HEK293T (cell line): ENCODE results near the gene MEX3C.

Experiments used
- CTCF ChIA-PET: fragments of 350-600 bp; formaldehyde crosslinking; extraction: SDS; loops from one replicate; lab custom pipeline; 2021; ENCODE audit warnings: antibody characterized with exemption, inconsistent platforms; lab: Yijun Ruan, JAX
- POLR2A ChIA-PET: fragments of 350-600 bp; formaldehyde crosslinking; extraction: SDS; loops from one replicate; lab custom pipeline; 2020; ENCODE audit warnings: antibody characterized with exemption, inconsistent platforms; lab: Yijun Ruan, JAX
- DNase-seq: peaks from one replicate; pipeline ENCODE4 v3.0.0; 2012; ENCODE audit warnings: mixed read lengths; ENCODE audit errors: extremely low spot score
- ARNT ChIP-seq: fragments of 450-650 bp; IDR thresholded peaks from 2 replicates; pipeline ENCODE4 v1.6.1; 2017; ENCODE audit warnings: mild to moderate bottlenecking
- BHLHE40 ChIP-seq: fragments of 450-650 bp; IDR thresholded peaks from 2 replicates; pipeline ENCODE4 v1.6.1; 2016; ENCODE audit warnings: mild to moderate bottlenecking, moderate library complexity, borderline replicate concordance
- CTBP1 ChIP-seq: fragments of 450-650 bp; IDR thresholded peaks from 2 replicates; pipeline ENCODE4 v1.6.1; 2016; ENCODE audit warnings: borderline replicate concordance
- ELF4 ChIP-seq: fragments of 450-650 bp; IDR thresholded peaks from 2 replicates; pipeline ENCODE4 v1.6.1; 2017; ENCODE audit warnings: antibody characterized with exemption
- FOXA1 ChIP-seq: fragments of 450-650 bp; IDR thresholded peaks from 2 replicates; pipeline ENCODE4 v1.6.1; 2016; ENCODE audit warnings: mild to moderate bottlenecking
- FOXK2 ChIP-seq: fragments of 450-650 bp; IDR thresholded peaks from 2 replicates; pipeline ENCODE4 v1.6.1; 2016; ENCODE audit warnings: mild to moderate bottlenecking
- FOXM1 ChIP-seq: fragments of 450-650 bp; IDR thresholded peaks from 2 replicates; pipeline ENCODE4 v1.6.1; 2017; ENCODE audit warnings: mild to moderate bottlenecking, borderline replicate concordance
- HDGF ChIP-seq: fragments of 450-650 bp; IDR thresholded peaks from 2 replicates; pipeline ENCODE4 v1.6.1; 2017; ENCODE audit warnings: antibody characterized with exemption, borderline replicate concordance
- L3MBTL2 ChIP-seq: fragments of 450-650 bp; conservative IDR thresholded peaks from 2 replicates; pipeline ENCODE4 v1.6.1; 2016; ENCODE audit warnings: mild to moderate bottlenecking
- LEF1 ChIP-seq: fragments of 450-650 bp; IDR thresholded peaks from 2 replicates; pipeline ENCODE4 v1.6.1; 2017; ENCODE audit warnings: mild to moderate bottlenecking, borderline replicate concordance
- NFRKB ChIP-seq: fragments of 450-650 bp; IDR thresholded peaks from 2 replicates; pipeline ENCODE4 v1.6.1; 2016; ENCODE audit warnings: mild to moderate bottlenecking, moderate library complexity
- SP1 ChIP-seq: fragments of 450-650 bp; IDR thresholded peaks from 2 replicates; pipeline ENCODE4 v1.6.1; 2017
- SUZ12 ChIP-seq: fragments of 450-650 bp; IDR thresholded peaks from 2 replicates; pipeline ENCODE4 v1.6.1; 2016; ENCODE audit warnings: mild to moderate bottlenecking
- TARDBP ChIP-seq: fragments of 450-650 bp; IDR thresholded peaks from 2 replicates; pipeline ENCODE4 v1.6.1; 2016
- ZNF384 ChIP-seq: fragments of 450-650 bp; IDR thresholded peaks from 2 replicates; pipeline ENCODE4 v1.6.1; 2016
- TF ChIP-seq, protein P1 (sequence below): fragments of 450-650 bp; IDR thresholded peaks from 2 replicates; pipeline ENCODE4 v1.6.1; 2016

Gene MEX3C

DNA sequence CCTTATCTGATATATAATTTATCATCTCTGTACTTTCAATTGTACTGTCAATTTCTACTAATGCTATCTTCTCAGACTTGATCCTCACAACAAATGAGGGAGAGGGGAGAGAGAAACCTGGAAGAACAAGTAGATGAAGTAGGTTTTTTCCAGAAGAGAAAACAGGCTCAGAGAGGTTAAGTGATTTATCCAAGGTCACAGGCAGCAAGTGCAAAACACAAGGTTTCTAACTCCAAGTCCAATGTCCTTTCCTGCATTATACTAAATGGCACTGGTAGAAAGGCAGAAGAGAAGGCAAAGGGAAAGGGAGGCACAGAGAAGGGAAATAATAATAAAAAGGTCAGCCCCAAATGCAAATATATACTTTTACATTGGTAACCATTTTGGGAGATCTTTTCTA is 7.5 kb downstream of the MEX3C start:
- ChIA-PET POLR2A (no interaction called here), CTCF (no interaction called here)
- TF ChIP-seq L3MBTL2 = no peak
- no peak for TF ChIP-seq CTBP1
- TF ChIP-seq FOXA1 = no peak
- no peak for TF ChIP-seq LEF1
- TF ChIP-seq TARDBP = no peak
- no peak for TF ChIP-seq HDGF
- no peak for TF ChIP-seq ZNF384
- DNase-seq = no peak

DNA sequence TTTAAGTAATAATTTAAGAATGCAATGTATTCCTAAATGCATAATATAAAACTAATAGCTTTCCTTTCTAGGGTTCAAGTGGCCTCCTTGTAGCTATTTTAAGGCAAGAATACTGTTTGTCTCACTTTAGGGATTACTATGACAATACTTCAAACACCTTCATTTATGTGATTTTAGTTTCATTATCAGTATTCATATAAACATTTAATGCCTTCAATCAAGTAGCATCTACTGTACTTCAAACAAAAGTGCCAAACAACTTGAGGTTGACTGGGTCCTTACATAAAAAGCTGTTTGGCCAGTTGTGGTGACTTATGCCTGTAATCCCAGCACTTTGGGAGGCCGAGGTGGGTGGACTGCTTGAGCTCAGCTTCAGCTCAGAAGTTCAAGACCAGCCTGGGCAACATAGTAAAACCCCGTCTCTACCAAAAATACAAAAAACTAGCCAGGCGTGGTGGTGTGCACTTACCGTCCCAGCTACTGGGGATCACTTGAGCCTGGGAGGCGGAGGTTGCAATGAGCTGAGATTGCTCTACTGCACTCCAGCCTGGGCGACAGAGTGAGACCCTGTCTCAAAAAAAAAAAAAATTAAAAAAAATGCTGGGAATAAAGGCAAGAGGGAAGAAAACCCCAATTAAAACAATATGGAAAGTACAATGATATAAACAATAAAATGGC is 9.3 kb downstream of the MEX3C start:
- no peak for TF ChIP-seq L3MBTL2
- no peak for TF ChIP-seq ZNF384
- TF ChIP-seq TARDBP = no peak
- TF ChIP-seq BHLHE40 = no peak
- TF ChIP-seq, protein P1, sequence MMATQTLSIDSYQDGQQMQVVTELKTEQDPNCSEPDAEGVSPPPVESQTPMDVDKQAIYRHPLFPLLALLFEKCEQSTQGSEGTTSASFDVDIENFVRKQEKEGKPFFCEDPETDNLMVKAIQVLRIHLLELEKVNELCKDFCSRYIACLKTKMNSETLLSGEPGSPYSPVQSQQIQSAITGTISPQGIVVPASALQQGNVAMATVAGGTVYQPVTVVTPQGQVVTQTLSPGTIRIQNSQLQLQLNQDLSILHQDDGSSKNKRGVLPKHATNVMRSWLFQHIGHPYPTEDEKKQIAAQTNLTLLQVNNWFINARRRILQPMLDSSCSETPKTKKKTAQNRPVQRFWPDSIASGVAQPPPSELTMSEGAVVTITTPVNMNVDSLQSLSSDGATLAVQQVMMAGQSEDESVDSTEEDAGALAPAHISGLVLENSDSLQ = no peak
- TF ChIP-seq SUZ12 = no peak
- no peak for TF ChIP-seq FOXA1
- CTCF ChIA-PET = no interaction called here
- no peak for DNase-seq
- POLR2A ChIA-PET = no interaction called here

DNA sequence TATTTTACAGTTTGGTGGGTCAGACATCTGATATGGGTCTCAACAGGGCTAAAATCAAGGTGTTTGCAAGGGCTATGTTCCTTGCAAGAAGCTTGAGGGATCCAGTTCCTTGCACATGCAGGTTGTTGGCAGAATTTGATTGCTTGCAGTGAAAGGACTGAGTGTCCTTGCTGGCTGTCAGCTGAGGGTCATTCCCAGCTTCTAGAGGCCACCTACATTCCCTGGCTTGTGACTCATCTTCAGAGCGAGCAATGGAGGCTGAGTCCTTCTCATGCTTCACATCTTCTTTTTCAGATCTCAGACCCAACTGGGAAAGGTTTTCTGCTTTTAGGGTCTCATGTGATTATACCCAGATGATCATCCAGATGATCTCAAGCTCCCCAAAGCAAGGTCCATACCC is 12.4 kb downstream of the MEX3C start:
- ChIA-PET CTCF (no interaction called here), POLR2A (no interaction called here)
- no peak for TF ChIP-seq SP1
- no peak for TF ChIP-seq NFRKB
- TF ChIP-seq FOXK2 = no peak
- TF ChIP-seq SUZ12 = no peak
- TF ChIP-seq ARNT = no peak
- no peak for TF ChIP-seq ELF4
- no peak for TF ChIP-seq FOXM1
- no peak for DNase-seq

DNA sequence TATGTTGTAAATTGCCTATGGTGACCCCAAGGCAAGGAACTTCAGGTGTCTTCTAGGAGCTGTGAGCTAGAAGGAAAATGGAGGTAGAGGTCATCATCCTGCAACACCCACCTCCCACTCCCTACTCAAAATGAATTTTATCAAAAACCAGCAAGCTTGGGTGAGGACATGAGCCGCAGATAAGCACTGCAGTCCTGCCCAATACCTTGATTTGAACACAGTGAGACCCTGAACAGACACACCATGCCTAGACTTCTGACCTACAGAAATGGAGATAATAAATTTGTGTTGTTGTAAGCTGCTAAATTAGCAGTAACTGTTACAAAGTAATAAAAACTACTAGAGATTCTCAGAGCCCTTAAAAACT is 13.4 kb downstream of the MEX3C start:
- DNase-seq = no peak
- TF ChIP-seq L3MBTL2 (no peak), ELF4 (no peak), ARNT (no peak), FOXK2 (no peak), HDGF (no peak), NFRKB (no peak), SP1 (no peak), BHLHE40 (no peak), TARDBP (no peak), LEF1 (no peak), CTBP1 (no peak), FOXA1 (no peak), FOXM1 (no peak), SUZ12 (no peak), ZNF384 (no peak)
- TF ChIP-seq, protein P1 = no peak
- ChIA-PET POLR2A (no interaction called here), CTCF (no interaction called here)

DNA sequence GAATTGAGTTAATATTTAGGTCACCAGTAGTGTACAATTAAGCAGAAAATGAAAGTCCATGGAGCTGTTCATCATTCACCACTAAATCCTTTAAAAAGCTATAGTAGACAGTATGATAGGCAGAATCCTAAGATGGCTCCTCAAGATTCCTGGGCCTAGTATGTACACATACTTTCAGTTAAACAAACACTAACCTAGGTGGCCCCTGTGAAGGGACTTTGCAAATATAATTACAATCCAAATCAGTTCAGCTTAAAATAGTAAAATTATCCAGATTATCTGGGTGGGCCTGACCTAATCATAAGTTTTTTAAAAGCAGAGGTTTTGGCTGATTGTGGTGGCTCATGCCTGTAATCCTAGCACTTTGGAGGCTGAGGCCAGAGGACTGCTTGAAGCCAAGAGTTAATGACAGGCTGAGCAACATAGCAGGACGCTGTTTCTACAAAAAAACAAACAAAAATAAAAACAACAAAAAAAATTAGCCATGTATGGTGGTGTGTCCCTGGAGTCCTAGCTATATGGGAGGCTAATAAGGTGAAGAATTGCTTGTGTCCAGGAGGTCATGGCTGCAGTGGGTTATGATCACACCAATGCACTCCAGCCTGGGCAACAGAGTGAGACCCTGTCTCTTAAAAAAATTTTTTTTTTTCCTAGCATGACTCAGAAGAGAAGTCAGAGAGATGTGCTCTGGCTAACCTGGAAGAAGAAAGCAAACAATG is 13.9 kb downstream of the MEX3C start:
- ChIA-PET POLR2A (interaction anchor here (2.0 kb wide), 1 partner anchor 12 kb away, joined by 6 read pairs; no protein-coding TSS in a partner anchor), CTCF (no interaction called here)
- TF ChIP-seq BHLHE40 = no peak
- TF ChIP-seq ELF4 = no peak
- TF ChIP-seq SUZ12 = no peak
- no peak for TF ChIP-seq ZNF384
- no peak for TF ChIP-seq ARNT
- DNase-seq = no peak

DNA sequence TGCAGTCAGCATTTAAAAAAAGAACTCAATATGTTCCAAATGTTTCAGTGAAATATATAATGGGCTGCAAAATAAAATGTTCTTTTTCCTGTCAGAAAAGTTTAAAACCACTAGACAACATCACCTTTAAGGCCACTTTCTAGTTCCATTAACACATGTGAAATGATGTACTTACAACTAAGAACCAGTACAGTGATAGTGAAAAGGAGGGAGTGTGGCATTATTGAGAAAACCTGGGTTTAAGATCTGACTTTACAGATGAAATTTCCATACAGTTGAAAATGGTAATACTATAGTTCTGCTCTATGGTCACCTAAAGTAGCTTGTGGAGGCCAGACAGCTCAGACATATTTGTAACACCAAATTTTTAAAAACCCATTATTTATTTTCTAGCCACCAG is 14.7 kb downstream of the MEX3C start:
- no peak for DNase-seq
- TF ChIP-seq LEF1 = no peak
- TF ChIP-seq, protein P1 = no peak
- TF ChIP-seq ARNT = no peak
- no peak for TF ChIP-seq FOXM1
- no peak for TF ChIP-seq FOXA1
- TF ChIP-seq CTBP1 = no peak
- TF ChIP-seq SP1 = no peak
- TF ChIP-seq SUZ12 = no peak
- no peak for TF ChIP-seq NFRKB
- no peak for TF ChIP-seq BHLHE40
- TF ChIP-seq ZNF384 = no peak
- no peak for TF ChIP-seq FOXK2
- TF ChIP-seq L3MBTL2 = no peak
- TF ChIP-seq TARDBP = no peak
- TF ChIP-seq HDGF = no peak
- TF ChIP-seq ELF4 = no peak
- POLR2A ChIA-PET = interaction anchor here (2.0 kb wide), 1 partner anchor 13 kb away, joined by 6 read pairs; no protein-coding TSS in a partner anchor
- CTCF ChIA-PET = no interaction called here
